Measurements from ENCODE around the gene HCAR2.
A peak's percentile ranks its signal among the peaks of the same experiment; 100 is the strongest.

DNA sequence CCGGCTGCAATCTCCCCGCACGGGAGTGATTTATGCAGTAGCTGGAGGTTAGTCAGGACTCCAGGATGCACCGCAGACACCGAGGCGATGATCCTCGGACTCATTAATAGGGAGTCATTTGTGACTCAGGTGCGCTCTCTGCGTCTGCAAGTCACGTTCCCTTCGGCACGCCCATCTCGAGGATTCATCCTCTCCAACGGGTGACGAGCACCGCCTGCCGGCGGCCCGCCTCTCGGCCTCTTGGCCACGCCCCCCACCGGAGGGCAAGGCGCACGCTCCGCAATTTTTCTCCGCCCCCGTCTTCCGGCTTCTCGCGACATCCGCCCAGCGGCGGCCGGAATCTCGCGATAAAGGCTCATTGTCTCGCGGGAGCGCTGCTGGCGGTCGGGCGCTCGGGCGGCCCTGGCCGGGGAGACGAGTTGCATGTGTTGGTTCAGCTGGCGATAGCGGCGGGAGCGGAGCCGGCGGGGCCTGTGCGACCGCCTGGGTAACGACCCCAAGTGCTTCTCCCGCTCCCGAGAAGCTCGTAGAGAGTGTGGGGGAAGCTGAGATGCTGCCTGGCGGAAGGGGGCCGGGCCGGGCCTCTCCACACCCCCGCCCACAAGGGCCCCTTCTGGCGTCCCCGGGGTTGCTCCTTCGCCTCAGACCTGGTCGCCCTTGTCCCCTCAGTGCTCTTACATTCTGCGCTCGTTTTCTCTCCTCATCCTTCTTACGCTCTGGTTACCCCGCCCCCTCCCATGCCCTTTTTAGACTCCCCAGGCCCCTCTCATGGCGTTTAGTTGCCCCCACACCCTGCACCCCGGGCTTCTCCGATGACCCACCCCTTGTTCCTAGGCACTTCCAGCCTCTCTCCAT is 49.5 kb upstream of the HCAR2 start, which contains the start of gene DENR:
- TF ChIP-seq, protein P1, sequence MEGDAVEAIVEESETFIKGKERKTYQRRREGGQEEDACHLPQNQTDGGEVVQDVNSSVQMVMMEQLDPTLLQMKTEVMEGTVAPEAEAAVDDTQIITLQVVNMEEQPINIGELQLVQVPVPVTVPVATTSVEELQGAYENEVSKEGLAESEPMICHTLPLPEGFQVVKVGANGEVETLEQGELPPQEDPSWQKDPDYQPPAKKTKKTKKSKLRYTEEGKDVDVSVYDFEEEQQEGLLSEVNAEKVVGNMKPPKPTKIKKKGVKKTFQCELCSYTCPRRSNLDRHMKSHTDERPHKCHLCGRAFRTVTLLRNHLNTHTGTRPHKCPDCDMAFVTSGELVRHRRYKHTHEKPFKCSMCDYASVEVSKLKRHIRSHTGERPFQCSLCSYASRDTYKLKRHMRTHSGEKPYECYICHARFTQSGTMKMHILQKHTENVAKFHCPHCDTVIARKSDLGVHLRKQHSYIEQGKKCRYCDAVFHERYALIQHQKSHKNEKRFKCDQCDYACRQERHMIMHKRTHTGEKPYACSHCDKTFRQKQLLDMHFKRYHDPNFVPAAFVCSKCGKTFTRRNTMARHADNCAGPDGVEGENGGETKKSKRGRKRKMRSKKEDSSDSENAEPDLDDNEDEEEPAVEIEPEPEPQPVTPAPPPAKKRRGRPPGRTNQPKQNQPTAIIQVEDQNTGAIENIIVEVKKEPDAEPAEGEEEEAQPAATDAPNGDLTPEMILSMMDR (IDR thresholded peaks at IDR 0.05), result peak; percentile 65 to 95 (median 88)
- TF ChIP-seq POLR2A (IDR thresholded peaks at IDR 0.05), result peak; percentile 38 to 81

Data from uterus (tissue), 2 donors.